GM23338 (cell line): Measurements from ENCODE around the gene OTUD7B.
"Not testable (repeated sequence)": the region's sequence is repeated elsewhere in the genome, so short reads cannot be mapped to it uniquely, and the experiment has no call there.

Experiments used
- CREB1 ChIP-seq: fragments of 250-450 bp; sonication (Bioruptor Pico); IDR thresholded peaks from 2 replicates; pipeline ENCODE4 v1.5.0; 2020; ENCODE audit warnings: low read depth, mild to moderate bottlenecking, moderate library complexity
- CTCF ChIP-seq, 2 experiments: fragments of 200-600 bp in 1 of 2; sonication (generic) in 1 of 2; conservative IDR thresholded peaks; 2 replicates each; pipeline versions ENCODE4 v1.5.1 to v1.6.1; 2016 to 2017; ENCODE audit warnings: antibody characterized with exemption in 2 of 2, low read depth in 2 of 2, mild to moderate bottlenecking in 2 of 2, moderate library complexity in 1 of 2
- EZH2 ChIP-seq: fragments of 200-600 bp; sonication (generic); IDR thresholded peaks from one replicate; pipeline ENCODE4 v1.8.0; 2017; ENCODE audit warnings: antibody characterized with exemption, mild to moderate bottlenecking, low read depth; ENCODE audit not compliant: unreplicated experiment
- EZH2phosphoT487 ChIP-seq: fragments of 200-600 bp; sonication (generic); IDR thresholded peaks from one replicate; pipeline ENCODE4 v1.8.1; 2018; ENCODE audit warnings: antibody characterized with exemption; ENCODE audit not compliant: unreplicated experiment
- JUNB ChIP-seq: IDR thresholded peaks from one replicate; pipeline ENCODE4 v1.6.1; 2016; ENCODE audit warnings: antibody characterized with exemption; ENCODE audit not compliant: unreplicated experiment
- NANOG ChIP-seq: IDR thresholded peaks from 2 replicates; pipeline ENCODE4 v1.6.1; 2016; ENCODE audit warnings: antibody characterized with exemption, borderline replicate concordance
- POLR2AphosphoS5 ChIP-seq: IDR thresholded peaks from 2 replicates; pipeline ENCODE4 v1.6.1; 2016; ENCODE audit warnings: antibody characterized with exemption, low read depth
- REST ChIP-seq: IDR thresholded peaks from one replicate; pipeline ENCODE4 v1.6.1; 2018; ENCODE audit warnings: antibody characterized with exemption; ENCODE audit not compliant: unreplicated experiment
- ZNF331 ChIP-seq: fragments of 250-450 bp; sonication (Bioruptor Pico); IDR thresholded peaks from 2 replicates; pipeline ENCODE4 v1.5.0; 2020; ENCODE audit warnings: low read depth, mild to moderate bottlenecking, moderate library complexity
- ZNF462 ChIP-seq: fragments of 250-450 bp; sonication (Bioruptor Pico); IDR thresholded peaks from 2 replicates; pipeline ENCODE4 v1.5.0; 2020; ENCODE audit warnings: mild to moderate bottlenecking, moderate library complexity

- TF ChIP-seq CTCF (conservative IDR thresholded peaks at IDR 0.05; ENCODE audit: low read depth in 2 of 2); ZNF462; NANOG; CREB1 (CRISPR knock-in tag); POLR2AphosphoS5; REST; EZH2; ZNF331 (CRISPR knock-in tag); JUNB; EZH2phosphoT487: not testable (repeated sequence)
Measured at GRCh38 chr1:149938668-149939003, 71.9 kb downstream of the OTUD7B start.
